GM18861 (cell line): ENCODE measurements around the gene CPAMD8.

Experiments
- ATAC-seq: cut with Tn5 transposase; IDR thresholded peaks from one replicate; pipeline ENCODE4 v1.9.1; 2021; ENCODE audit not compliant: unreplicated experiment

CPAMD8 gene

GRCh38 chr19:16851031-16851712 is 175.4 kb downstream of the CPAMD8 start:
- ATAC-seq = no peak

- ATAC-seq = no peak
These were observed 176.5 kb downstream of the CPAMD8 start for GRCh38 chr19:16850133-16850532.

GRCh38 chr19:16849168-16849567 is 177.4 kb downstream of the CPAMD8 start:
- no peak for ATAC-seq

GRCh38 chr19:16847430-16847829 is 179.2 kb downstream of the CPAMD8 start:
- no peak for ATAC-seq

- ATAC-seq = no peak
These were observed 179.7 kb downstream of the CPAMD8 start for GRCh38 chr19:16846901-16847300.
